Panc1 (cell line): ENCODE results near the gene TMEM131. TPM values are rescaled to one million over a fixed set of nuclear protein-coding genes. Genes with fewer than 3 reads are reported as not detected.

Experiments used
- ATAC-seq: fragments of 200-7000 bp; cut with Tn5 transposase; 2 replicates; pipeline ENCODE4 v1.9.1; 2020; ENCODE audit warnings: mild to moderate bottlenecking, moderate library complexity
- BruUV-seq: library from RNA; stranded (reverse); fragments of 400-500 nt; replicated peaks from 2 replicates; lab custom pipeline; 2021; lab: Mats Ljungman, UMichigan
- CTCF ChIA-PET: fragments of 300-600 bp; sonication (Branson Sonifier 250); formaldehyde crosslinking; loops from one replicate; lab custom pipeline; 2022; ENCODE audit warnings: antibody characterized with exemption; lab: Charles Lee
- POLR2A ChIA-PET: fragments of 300-600 bp; sonication (Branson Sonifier 250); formaldehyde crosslinking; loops from one replicate; lab custom pipeline; 2022; ENCODE audit warnings: antibody characterized with exemption; lab: Charles Lee
- DNase-seq: peaks from one replicate; pipeline ENCODE4 v3.0.0-alpha.2; 2010; ENCODE audit warnings: low read depth, low spot score
- H3K27ac ChIP-seq: 2 replicates; pipeline ENCODE4 v1.5.1; 2011; ENCODE audit warnings: mild to moderate bottlenecking, low read length, inconsistent platforms
- H3K27me3 ChIP-seq: fragments of 200-500 bp; sonication (Bioruptor generic); 2 replicates; pipeline ENCODE4 v1.6.0; 2014; ENCODE audit warnings: low read length, inconsistent platforms; ENCODE audit not compliant: control insufficient read depth, insufficient read depth
- H3K36me3 ChIP-seq: fragments of 200-500 bp; sonication (Bioruptor generic); 2 replicates; pipeline ENCODE4 v1.5.1; 2014; ENCODE audit warnings: inconsistent platforms, mild to moderate bottlenecking, low read length, moderate library complexity; ENCODE audit not compliant: control insufficient read depth, insufficient read depth
- H3K4me1 ChIP-seq: 2 replicates; pipeline ENCODE4 v1.5.1; 2011; ENCODE audit warnings: inconsistent platforms, mild to moderate bottlenecking, low read length, moderate library complexity; ENCODE audit not compliant: control insufficient read depth, insufficient read depth
- H3K4me3 ChIP-seq, 2 experiments: 2 replicates each; pipeline ENCODE4 v1.5.1; 2011 to 2012; ENCODE audit warnings: low read depth in 2 of 2, low read length in 2 of 2, mild to moderate bottlenecking in 2 of 2, inconsistent platforms in 1 of 2, moderate library complexity in 1 of 2
- H3K9me3 ChIP-seq: fragments of 200-500 bp; sonication (Bioruptor generic); 2 replicates; pipeline ENCODE4 v1.5.1; 2014; ENCODE audit warnings: low read depth, mild to moderate bottlenecking, inconsistent platforms, low read length, moderate library complexity; ENCODE audit not compliant: control insufficient read depth, insufficient read depth
- CTCF ChIP-seq: fragments of 450-650 bp; IDR thresholded peaks from 2 replicates; pipeline ENCODE4 v1.5.1; 2017; ENCODE audit warnings: mild to moderate bottlenecking
- POLR2AphosphoS5 ChIP-seq: IDR thresholded peaks from 2 replicates; pipeline ENCODE4 v1.6.1; 2012; ENCODE audit warnings: mild to moderate bottlenecking, low read depth, low read length, moderate library complexity
- REST ChIP-seq, 2 experiments: IDR thresholded peaks; 2 replicates each; pipeline ENCODE4 v1.6.1; 2011 to 2012; ENCODE audit warnings: low read depth in 2 of 2, control low read depth in 1 of 2, low read length in 1 of 2, mild to moderate bottlenecking in 1 of 2, moderate library complexity in 1 of 2; ENCODE audit not compliant: insufficient read depth in 1 of 2
- SIN3A ChIP-seq: IDR thresholded peaks from 2 replicates; pipeline ENCODE4 v1.6.1; 2012; ENCODE audit warnings: low read depth, mild to moderate bottlenecking, low read length, moderate library complexity, borderline replicate concordance; ENCODE audit not compliant: insufficient read depth
- TCF7L2 ChIP-seq: IDR thresholded peaks from 2 replicates; pipeline ENCODE4 v1.6.1; 2011; ENCODE audit warnings: mild to moderate bottlenecking, low read depth, low read length, inconsistent platforms
- in situ Hi-C: cut with HindIII; loops from 2 replicates; pipeline ENCODE4 v1.10.0; 2016; ENCODE audit warnings: low sequenced_read_pairs, low pct_unique_long_range_greater_than_20kb
- intact Hi-C: fragments of 100-400 bp; cut with micrococcal nuclease; formaldehyde crosslinking; loops from one replicate; pipeline ENCODE4 v1.10.0; 2022; ENCODE audit not compliant: unreplicated experiment
- total RNA-seq: library from RNA; stranded (reverse); gene quantifications from one replicate; pipeline ENCODE4 v1.2.1, GENCODE V29; 2021; ENCODE audit not compliant: unreplicated experiment

TMEM131 gene
- total RNA-seq, 1 experiment from 2014 or later, result 43.4 TPM

GRCh38 chr2:97851172-97851571, 144.6 kb downstream of the TMEM131 start:
- POLR2A ChIA-PET, result no interaction called here
- Histone ChIP-seq H3K27ac (no peak overlapping the region), H3K9me3 (no peaks in the 10 kb centered on the region), H3K4me3 (no peak overlapping the region), H3K36me3 (no peaks in the 10 kb centered on the region), H3K4me1 (no peaks in the 10 kb centered on the region), H3K27me3 (no peaks in the 10 kb centered on the region)
- DNase-seq, result no peak
- no TSS peak for BruUV-seq
- no peak for ATAC-seq
- TF ChIP-seq TCF7L2 (no peak), CTCF (no peak), REST (IDR thresholded peaks at IDR 0.05; ENCODE audit: insufficient read depth in 1 of 2, low read depth in 2 of 2, low read length in 1 of 2) (no peak), SIN3A (no peak), POLR2AphosphoS5 (no peak)
- CTCF ChIA-PET, result no interaction called here
- intact Hi-C loops, result no loop called here
- in situ Hi-C loops, result no loop called here

GRCh38 chr2:97849881-97850528, 145.7 kb downstream of the TMEM131 start:
- Histone ChIP-seq H3K4me3 (no peak overlapping the region), H3K27ac (no peak overlapping the region), H3K36me3 (no peaks in the 10 kb centered on the region), H3K27me3 (no peaks in the 10 kb centered on the region), H3K9me3 (no peaks in the 10 kb centered on the region), H3K4me1 (no peaks in the 10 kb centered on the region)
- POLR2A ChIA-PET, result no interaction called here
- ATAC-seq (no peak), DNase-seq (no peak)
- in situ Hi-C loops, result no loop called here
- CTCF ChIA-PET, result no interaction called here
- TF ChIP-seq POLR2AphosphoS5 (no peak), SIN3A (no peak), REST (IDR thresholded peaks at IDR 0.05; ENCODE audit: insufficient read depth in 1 of 2, low read depth in 2 of 2, low read length in 1 of 2) (no peak), CTCF (no peak), TCF7L2 (no peak)
- BruUV-seq, result no TSS peak
- intact Hi-C loops, result no loop called here
